Endothelial cell of umbilical vein (primary cell): ENCODE measurements around the gene NLE1. TPM values are rescaled to one million over a fixed set of nuclear protein-coding genes. Genes with fewer than 3 reads are reported as not detected.

ENCODE experiments used
- BruUV-seq: library from RNA; stranded (reverse); fragments of 400-500 nt; replicated peaks from 2 replicates; lab custom pipeline; 2021; lab: Mats Ljungman, UMichigan
- CTCF ChIA-PET: fragments of 300-600, 350-600 bp; sonication (Branson Sonifier 250); formaldehyde crosslinking; loops from one replicate; lab custom pipeline; 2021; ENCODE audit warnings: antibody characterized with exemption, inconsistent platforms; lab: Charles Lee
- POLR2A ChIA-PET: fragments of 300-600, 350-600 bp; sonication (Branson Sonifier 250); formaldehyde crosslinking; loops from one replicate; lab custom pipeline; 2021; ENCODE audit warnings: antibody characterized with exemption, inconsistent platforms; lab: Charles Lee
- DNase-seq: peaks from one replicate; pipeline ENCODE4 v3.0.0-alpha.2; 2011; ENCODE audit warnings: low read depth, low spot score
- FAIRE-seq: peaks from 2 replicates; lab custom pipeline; 2011; peaks lifted over from hg19 to GRCh38; lab: Jason Lieb, UNC
- H2AFZ ChIP-seq: 2 replicates; pipeline ENCODE4 v1.6.0; 2012; ENCODE audit warnings: low read depth, low read length, control low read depth, inconsistent platforms
- H3K27ac ChIP-seq: 2 replicates; pipeline ENCODE4 v1.5.1; 2011; ENCODE audit warnings: low read depth, mild to moderate bottlenecking, control low read depth, low read length, moderate library complexity; ENCODE audit not compliant: insufficient read depth
- H3K27me3 ChIP-seq, 2 experiments: 2 replicates each; pipeline versions ENCODE4 v1.6.0 to v1.6.1; 2011; ENCODE audit warnings: low read length in 2 of 2, mixed read lengths in 1 of 2; ENCODE audit not compliant: control insufficient read depth in 2 of 2, insufficient read depth in 2 of 2
- H3K36me3 ChIP-seq, 2 experiments: 2 replicates in 1 of 2; 3 replicates in 1 of 2; pipeline ENCODE4 v1.5.1; 2011; ENCODE audit warnings: low read length in 2 of 2, mild to moderate bottlenecking in 1 of 2, moderate library complexity in 1 of 2; ENCODE audit not compliant: control insufficient read depth in 2 of 2, insufficient read depth in 2 of 2; ENCODE audit errors: extremely low read depth in 1 of 2
- H3K4me1 ChIP-seq: 3 replicates; pipeline ENCODE4 v1.5.1; 2011; ENCODE audit warnings: mild to moderate bottlenecking, low read length; ENCODE audit not compliant: control insufficient read depth, insufficient read depth; ENCODE audit errors: extremely low read depth
- H3K4me2 ChIP-seq: 2 replicates; pipeline ENCODE4 v1.6.1; 2011; ENCODE audit warnings: low read length, control low read depth, mixed read lengths; ENCODE audit not compliant: insufficient read depth
- H3K4me3 ChIP-seq, 3 experiments: fragments of 200-600 bp in 1 of 3; sonication (generic), shearing (Covaris generic) in 1 of 3; replicated peaks in 1 of 3; 2 replicates each; pipeline ENCODE4 v1.5.1; 2011 to 2016; ENCODE audit warnings: control low read depth in 3 of 3, low read length in 3 of 3, mild to moderate bottlenecking in 2 of 3, inconsistent platforms in 1 of 3, low read depth in 1 of 3, moderate library complexity in 1 of 3; ENCODE audit not compliant: insufficient read depth in 1 of 3
- H3K79me2 ChIP-seq: 2 replicates; pipeline ENCODE4 v1.6.0; 2012; ENCODE audit warnings: low read length, inconsistent platforms; ENCODE audit not compliant: control insufficient read depth, insufficient read depth
- H3K9ac ChIP-seq: replicated peaks from 2 replicates; pipeline ENCODE3; 2011; ENCODE audit warnings: low read length, control low read depth; ENCODE audit not compliant: insufficient read depth; ENCODE audit errors: extremely low read depth
- H3K9me1 ChIP-seq: replicated peaks from 3 replicates; pipeline ENCODE4 v1.6.0; 2011; ENCODE audit warnings: mild to moderate bottlenecking, low read length; ENCODE audit not compliant: control insufficient read depth, insufficient read depth; ENCODE audit errors: extremely low read depth
- H3K9me3 ChIP-seq: replicated peaks from 2 replicates; pipeline ENCODE4 v1.5.1; 2012; ENCODE audit warnings: low read length, inconsistent platforms; ENCODE audit not compliant: control insufficient read depth, insufficient read depth
- H4K20me1 ChIP-seq: replicated peaks from 2 replicates; pipeline ENCODE3; 2011; ENCODE audit warnings: mild to moderate bottlenecking, low read length; ENCODE audit not compliant: control insufficient read depth, insufficient read depth; ENCODE audit errors: extremely low read depth
- EZH2 ChIP-seq: IDR thresholded peaks from 2 replicates; pipeline ENCODE4 v1.6.1; 2012; ENCODE audit warnings: borderline replicate concordance, low read depth, mild to moderate bottlenecking, moderate library complexity, low read length, inconsistent platforms; ENCODE audit not compliant: severe bottlenecking
- FOS ChIP-seq: IDR thresholded peaks from 2 replicates; pipeline ENCODE4 v1.6.1; 2011; ENCODE audit warnings: mild to moderate bottlenecking, low read length, moderate library complexity, borderline replicate concordance; ENCODE audit not compliant: insufficient read depth
- GATA2 ChIP-seq: IDR thresholded peaks from 2 replicates; pipeline ENCODE4 v1.7.0; 2011; ENCODE audit warnings: low read depth, mild to moderate bottlenecking, moderate library complexity, mixed read lengths, low read length; ENCODE audit not compliant: insufficient read length, insufficient read depth
- JUN ChIP-seq: IDR thresholded peaks from 2 replicates; pipeline ENCODE4 v1.6.1; 2011; ENCODE audit warnings: borderline replicate concordance, low read depth; ENCODE audit not compliant: insufficient read length, insufficient read depth
- MAX ChIP-seq: IDR thresholded peaks from 2 replicates; pipeline ENCODE4 v1.6.1; 2011; ENCODE audit not compliant: insufficient read depth, insufficient read length
- MYC ChIP-seq: IDR thresholded peaks from one replicate; pipeline ENCODE4 v1.6.1; 2011; ENCODE audit warnings: mild to moderate bottlenecking, low read depth, low read length
- POLR2A ChIP-seq: IDR thresholded peaks from 2 replicates; pipeline ENCODE4 v1.6.1; 2012; ENCODE audit warnings: low read depth, mild to moderate bottlenecking, control low read depth, low read length
- POLR2AphosphoS5 ChIP-seq: IDR thresholded peaks from 2 replicates; pipeline ENCODE4 v1.6.1; 2012; ENCODE audit warnings: low read depth, mild to moderate bottlenecking, control low read depth, low read length, moderate library complexity; ENCODE audit not compliant: insufficient read depth
- dilution Hi-C: fragments of 300-500 bp; cut with MboI; formaldehyde crosslinking; loops from one replicate; pipeline ENCODE4 v1.15.0; 2019; ENCODE audit warnings: low sequenced_read_pairs; ENCODE audit not compliant: extremely low pct_ligation_motif_present
- intact Hi-C: fragments of 100-400 bp; cut with micrococcal nuclease; formaldehyde crosslinking; loops from one replicate; pipeline ENCODE4 v1.10.0; 2022
- polyA plus RNA-seq, 4 experiments: library from polyadenylated mRNA; depleted of rRNA in 3 of 4; stranded (reverse) in 3 of 4; unstranded in 1 of 4; fragments of >200 nt; gene quantifications; 2 replicates each; pipeline versions ENCODE4 v1.2.1 to v1.2.3, GENCODE V29; 2011 to 2012; ENCODE audit warnings: missing spikeins in 1 of 4
- total RNA-seq: library from RNA; stranded (reverse); gene quantifications from 2 replicates; pipeline ENCODE4 v1.2.3, GENCODE V29; 2021
- TF ChIP-seq, protein P1 (sequence below), 2 donors: IDR thresholded peaks; 1 replicate in 1 of 2; 2 replicates in 1 of 2; pipeline ENCODE4 v1.5.1; 2011; ENCODE audit warnings: low read length in 2 of 2, mild to moderate bottlenecking in 2 of 2, moderate library complexity in 2 of 2, control low read depth in 1 of 2, inconsistent platforms in 1 of 2, low read depth in 1 of 2; ENCODE audit not compliant: insufficient read depth in 1 of 2; ENCODE audit errors: extremely low read depth in 1 of 2

Gene NLE1
- total and polyA plus RNA-seq, 2 donors (not counting 3 experiments of a cell fraction or from before 2014, with no cell fraction given), result 19.1 to 22.8 TPM

DNA sequence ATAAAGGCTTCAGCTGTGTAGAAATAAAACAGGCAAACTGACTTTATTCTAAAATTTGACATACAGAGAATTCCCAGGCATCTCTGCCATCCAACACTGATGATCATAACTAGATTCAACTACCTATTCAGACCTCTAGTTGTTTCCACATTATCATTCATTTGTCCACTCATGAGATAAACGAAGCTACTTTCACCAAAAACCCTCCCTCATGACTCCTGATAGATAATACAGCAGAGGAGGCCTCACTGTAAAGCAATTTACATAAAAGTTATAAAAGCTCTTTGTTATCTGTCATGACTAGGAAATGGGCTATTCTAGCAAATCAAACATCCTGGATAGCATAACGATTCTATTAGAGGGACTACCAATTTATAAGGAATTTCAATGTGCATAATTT, 59.0 kb downstream of the NLE1 start:
- Histone ChIP-seq H2AFZ (no peak overlapping the region), H3K4me1 (peaks cover 27% of the 10 kb centered on the region), H3K79me2 (peaks cover 48% of the 10 kb centered on the region), H3K27me3 (no peaks in the 10 kb centered on the region), H3K9me1 (no peaks in the 10 kb centered on the region), H4K20me1 (no peaks in the 10 kb centered on the region), H3K4me2 (no peak overlapping the region), H3K36me3 (no peaks in the 10 kb centered on the region), H3K9ac (no peak overlapping the region), H3K27ac (no peak overlapping the region), H3K4me3 (no peak overlapping the region), H3K9me3 (no peaks in the 10 kb centered on the region)
- dilution Hi-C loops (no loop called here), intact Hi-C loops (no loop called here)
- TF ChIP-seq POLR2AphosphoS5 (no peak), MYC (no peak), FOS (no peak), EZH2 (no peak), POLR2A (no peak), JUN (no peak), GATA2 (no peak), MAX (no peak)
- TF ChIP-seq, protein P1, sequence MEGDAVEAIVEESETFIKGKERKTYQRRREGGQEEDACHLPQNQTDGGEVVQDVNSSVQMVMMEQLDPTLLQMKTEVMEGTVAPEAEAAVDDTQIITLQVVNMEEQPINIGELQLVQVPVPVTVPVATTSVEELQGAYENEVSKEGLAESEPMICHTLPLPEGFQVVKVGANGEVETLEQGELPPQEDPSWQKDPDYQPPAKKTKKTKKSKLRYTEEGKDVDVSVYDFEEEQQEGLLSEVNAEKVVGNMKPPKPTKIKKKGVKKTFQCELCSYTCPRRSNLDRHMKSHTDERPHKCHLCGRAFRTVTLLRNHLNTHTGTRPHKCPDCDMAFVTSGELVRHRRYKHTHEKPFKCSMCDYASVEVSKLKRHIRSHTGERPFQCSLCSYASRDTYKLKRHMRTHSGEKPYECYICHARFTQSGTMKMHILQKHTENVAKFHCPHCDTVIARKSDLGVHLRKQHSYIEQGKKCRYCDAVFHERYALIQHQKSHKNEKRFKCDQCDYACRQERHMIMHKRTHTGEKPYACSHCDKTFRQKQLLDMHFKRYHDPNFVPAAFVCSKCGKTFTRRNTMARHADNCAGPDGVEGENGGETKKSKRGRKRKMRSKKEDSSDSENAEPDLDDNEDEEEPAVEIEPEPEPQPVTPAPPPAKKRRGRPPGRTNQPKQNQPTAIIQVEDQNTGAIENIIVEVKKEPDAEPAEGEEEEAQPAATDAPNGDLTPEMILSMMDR (IDR thresholded peaks at IDR 0.05; ENCODE audit: extremely low read depth in 1 of 2, insufficient read depth in 1 of 2, low read depth in 1 of 2, low read length in 2 of 2), result no peak
- FAIRE-seq, result no peak
- no TSS peak for BruUV-seq
- ChIA-PET POLR2A (interaction anchor here (0.6 kb wide), 1 partner anchor 12 kb away, joined by 7 read pairs; no protein-coding TSS in a partner anchor), CTCF (interaction anchor here (1.1 to 5.3 kb wide), 3 partner anchors 15 to 60 kb away, joined by 3 to 21 read pairs (median 4); partner anchors contain the start of gene RFFL)
- DNase-seq, result no peak
